COLO668 (cell line): ENCODE measurements around the gene TMEM139.

ENCODE experiments used
- DNase-seq: peaks from one replicate; lab custom pipeline; 2025; ENCODE audit not compliant: unreplicated experiment; lab: John Stamatoyannopoulos, UW

The TMEM139 gene

DNA sequence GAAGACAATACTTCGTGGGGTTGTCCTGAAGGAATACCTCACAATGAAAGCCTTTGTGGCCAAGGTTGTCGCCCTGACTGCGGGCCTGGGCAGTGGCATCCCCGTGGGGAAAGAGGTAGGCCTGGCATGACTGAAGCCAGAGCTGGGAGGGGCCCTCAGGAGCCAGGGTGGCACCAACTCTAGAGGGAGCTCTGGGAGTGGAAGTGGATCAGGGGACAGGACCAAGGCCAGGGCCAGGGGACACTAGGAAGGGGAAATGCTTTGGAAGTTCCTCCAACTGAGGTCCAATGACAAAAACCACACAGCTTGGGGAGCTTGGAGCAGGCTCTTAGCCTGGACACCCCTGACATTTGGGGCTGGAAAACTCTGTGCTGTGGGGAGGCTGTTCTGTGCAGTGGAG, 37.0 kb downstream of the TMEM139 start:
- no peak for DNase-seq

DNA sequence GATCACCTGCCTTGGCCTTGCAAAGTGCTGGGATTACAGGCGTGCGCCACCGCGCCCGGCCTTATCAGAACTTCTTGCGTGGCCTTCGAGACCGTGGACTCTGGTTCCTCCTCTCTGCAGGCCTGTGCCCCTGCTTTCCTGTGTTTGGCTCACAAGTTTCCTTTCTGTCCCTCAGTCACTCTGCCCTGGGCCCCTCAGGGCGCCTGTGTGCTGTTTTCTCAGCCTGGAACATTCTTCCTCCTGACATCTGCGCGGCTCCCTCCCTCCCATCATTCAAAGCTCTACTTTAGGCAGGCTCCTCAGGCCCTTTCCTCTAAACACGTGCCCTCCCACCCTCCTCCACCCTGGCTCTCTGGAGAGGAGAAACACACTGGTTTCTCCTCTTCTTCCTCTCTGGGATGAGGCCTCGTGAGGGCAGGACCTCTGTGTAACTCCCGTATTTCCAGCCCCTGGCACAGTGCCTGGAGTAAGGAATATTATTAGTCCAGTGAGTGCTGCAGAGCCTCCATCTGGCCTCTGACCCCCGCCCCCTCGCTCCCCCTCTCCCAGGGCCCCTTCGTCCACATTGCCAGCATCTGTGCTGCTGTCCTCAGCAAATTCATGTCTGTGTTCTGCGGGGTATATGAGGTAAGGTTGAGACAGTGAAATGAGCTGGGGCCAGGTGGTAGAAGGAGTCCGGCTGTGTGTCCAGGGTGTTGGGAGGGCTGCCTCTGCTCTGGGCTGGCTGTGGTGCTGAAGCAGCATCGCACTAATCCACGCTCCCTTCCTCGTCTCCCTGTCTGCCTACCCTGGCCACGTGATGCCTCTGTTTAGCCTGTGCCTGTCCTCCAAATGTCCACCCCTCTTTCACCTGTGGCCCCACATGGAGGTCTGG, 38.2 kb downstream of the TMEM139 start:
- no peak for DNase-seq

DNA sequence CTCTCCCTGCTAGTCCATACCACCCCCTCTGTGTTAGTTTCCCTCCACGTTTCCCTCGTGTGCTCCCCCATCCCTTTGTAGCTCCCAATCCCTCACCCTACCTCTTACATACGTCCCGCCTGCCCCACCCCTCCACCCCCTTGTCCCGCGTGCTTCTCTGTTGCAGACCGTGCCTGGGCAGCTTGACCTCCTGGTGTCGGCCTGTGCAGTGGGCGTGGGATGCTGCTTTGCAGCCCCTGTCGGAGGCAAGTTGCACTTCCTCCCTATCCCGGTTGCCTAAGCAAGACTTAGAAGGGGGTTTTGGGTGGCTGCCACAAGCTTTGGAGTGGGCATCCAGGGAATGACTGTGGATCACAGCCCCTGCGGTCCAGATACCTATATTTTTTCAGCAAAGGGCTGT, 38.9 kb downstream of the TMEM139 start:
- no peak for DNase-seq

DNA sequence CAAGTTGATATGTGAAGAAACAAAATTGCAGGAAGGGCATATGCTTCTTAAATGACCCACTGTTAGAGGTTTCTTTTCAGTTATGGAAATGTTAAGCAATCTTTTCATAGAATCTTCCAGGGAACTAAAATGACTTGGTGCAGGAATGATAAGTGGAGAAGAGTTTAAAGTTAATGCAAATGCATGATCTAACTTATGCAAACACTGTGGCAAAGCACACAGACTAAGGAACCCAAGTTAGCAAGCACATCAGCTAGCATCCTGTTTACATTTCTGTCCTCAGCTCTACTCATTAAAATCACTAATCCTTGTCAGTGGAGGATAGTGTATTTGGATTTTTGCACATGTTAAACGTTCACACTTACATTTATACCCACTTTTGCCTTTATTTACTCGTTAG, 40.5 kb downstream of the TMEM139 start:
- DNase-seq, result no peak

DNA sequence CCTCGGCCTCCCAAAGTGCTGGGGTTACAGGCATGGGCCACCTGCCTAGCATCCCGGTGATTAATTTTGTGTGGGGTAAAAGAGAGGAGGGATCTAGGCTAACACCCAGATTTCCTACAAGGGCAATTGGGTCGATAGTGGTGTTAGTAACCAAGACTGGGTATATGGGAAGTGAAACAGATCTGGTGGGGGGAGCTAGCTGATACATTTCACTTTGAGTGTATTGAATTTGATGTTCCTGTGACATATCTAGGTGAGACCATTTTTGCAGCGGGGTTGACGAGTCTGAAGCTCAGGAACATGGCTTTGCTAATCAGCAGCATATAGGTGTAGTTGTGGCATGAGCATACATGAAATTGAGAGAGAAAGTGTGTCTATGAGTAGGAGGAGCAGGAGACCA, 43.1 kb downstream of the TMEM139 start:
- no peak for DNase-seq

DNA sequence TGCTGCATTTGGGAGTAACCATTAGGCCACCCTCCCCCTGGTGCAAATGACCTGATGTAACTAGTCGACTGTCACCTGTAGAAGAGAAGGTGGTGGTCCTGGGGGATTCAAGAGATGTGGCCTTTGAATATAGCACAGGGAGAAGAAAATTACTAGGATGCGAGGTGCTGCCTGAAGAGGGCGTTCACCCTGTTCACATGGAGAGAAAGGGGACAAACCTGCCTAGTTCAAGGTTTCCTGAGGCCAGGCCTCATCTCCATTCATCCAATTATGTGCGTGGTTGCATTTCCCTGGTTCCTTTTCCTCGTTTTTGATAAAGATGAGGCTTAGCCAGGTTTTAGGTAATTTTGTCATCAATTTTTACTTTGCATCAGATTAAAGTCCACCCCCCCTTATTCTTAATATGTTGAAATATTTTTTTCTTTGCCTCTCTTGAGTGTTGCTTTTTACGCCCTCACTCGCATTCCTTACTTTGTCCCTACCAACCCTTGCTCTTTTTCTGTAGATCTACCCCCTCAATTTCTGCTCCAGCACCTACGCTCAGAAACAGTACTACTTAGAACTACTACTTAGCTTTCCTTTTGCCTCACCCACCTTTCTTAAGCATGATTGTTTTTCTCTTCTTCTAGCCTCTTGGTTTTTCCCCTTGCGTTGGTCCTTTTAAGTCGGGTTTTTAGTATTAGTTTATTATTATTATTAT, 44.9 kb downstream of the TMEM139 start:
- DNase-seq, result no peak

DNA sequence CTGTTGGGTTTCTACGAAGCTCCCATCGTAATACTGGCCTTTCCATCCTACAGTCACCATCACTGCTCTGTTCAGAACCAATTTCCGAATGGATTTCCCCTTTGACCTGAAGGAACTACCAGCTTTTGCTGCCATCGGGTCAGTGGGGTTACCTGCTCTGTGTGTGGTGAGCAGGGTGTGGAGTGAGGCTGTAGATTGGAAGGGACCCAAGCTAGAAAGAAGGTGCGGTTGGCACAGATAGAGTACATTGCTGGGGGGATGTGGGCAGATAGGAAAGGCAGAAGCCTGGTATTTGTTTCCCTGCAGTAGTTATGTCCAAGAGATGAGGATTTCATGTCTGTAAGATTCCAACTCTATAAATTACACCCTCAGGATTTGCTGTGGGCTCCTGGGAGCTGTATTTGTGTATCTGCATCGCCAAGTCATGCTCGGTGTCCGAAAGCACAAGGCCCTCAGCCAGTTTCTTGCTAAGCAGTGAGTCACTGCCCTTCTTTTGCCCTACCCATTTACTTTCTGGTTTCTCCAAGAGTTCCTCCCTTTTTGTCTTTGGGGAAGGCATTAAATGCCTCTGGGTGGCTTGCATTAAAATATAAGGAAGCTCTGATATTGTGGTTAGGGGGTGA, 46.5 kb downstream of the TMEM139 start:
- DNase-seq, result no peak

DNA sequence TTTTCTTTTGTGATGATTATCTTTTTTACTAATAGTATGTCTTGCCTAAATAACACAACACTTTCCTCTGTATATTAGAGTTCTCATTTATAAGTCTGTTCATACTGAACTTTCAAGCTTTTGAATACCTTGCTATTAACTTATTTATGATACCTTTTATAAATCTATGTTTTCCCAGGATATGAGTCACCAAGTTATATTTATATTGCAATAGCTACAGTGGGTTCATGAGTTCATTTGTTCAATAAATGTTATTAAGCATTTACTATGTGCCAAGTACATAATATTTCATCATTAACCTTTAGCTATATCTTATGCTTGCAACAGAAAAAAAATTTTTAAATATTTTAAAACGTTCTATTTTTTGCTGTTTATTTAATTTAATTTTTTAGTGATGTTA, 49.5 kb downstream of the TMEM139 start:
- no peak for DNase-seq

DNA sequence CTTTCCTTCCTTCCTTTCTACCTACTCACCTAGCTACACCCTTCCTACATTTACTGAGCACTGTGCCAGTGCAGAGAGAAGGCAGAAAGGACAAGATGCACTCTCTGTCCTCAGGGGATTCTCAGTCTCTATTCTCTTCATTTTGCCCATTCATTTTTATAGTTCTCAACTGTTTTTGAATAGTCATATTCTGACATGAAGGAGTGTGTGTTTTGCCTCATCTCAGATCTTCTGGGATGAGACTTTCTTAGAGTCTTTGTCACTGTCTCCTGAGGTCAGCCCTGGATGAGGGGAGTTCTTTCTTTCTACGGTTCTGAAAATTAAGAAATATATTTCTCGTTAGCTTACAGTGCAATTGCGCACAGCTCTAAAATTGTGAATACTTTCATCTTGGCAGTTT, 52.5 kb downstream of the TMEM139 start:
- no peak for DNase-seq
